GM19351 (cell line): ENCODE results near the gene NPR1.
"Not testable (repeated sequence)": the region's sequence is repeated elsewhere in the genome, so short reads cannot be mapped to it uniquely, and the experiment has no call there.

Source experiments
- ATAC-seq: cut with Tn5 transposase; IDR thresholded peaks from one replicate; pipeline ENCODE4 v1.9.1; 2021; ENCODE audit warnings: mild to moderate bottlenecking, moderate library complexity; ENCODE audit not compliant: unreplicated experiment

The NPR1 gene

DNA sequence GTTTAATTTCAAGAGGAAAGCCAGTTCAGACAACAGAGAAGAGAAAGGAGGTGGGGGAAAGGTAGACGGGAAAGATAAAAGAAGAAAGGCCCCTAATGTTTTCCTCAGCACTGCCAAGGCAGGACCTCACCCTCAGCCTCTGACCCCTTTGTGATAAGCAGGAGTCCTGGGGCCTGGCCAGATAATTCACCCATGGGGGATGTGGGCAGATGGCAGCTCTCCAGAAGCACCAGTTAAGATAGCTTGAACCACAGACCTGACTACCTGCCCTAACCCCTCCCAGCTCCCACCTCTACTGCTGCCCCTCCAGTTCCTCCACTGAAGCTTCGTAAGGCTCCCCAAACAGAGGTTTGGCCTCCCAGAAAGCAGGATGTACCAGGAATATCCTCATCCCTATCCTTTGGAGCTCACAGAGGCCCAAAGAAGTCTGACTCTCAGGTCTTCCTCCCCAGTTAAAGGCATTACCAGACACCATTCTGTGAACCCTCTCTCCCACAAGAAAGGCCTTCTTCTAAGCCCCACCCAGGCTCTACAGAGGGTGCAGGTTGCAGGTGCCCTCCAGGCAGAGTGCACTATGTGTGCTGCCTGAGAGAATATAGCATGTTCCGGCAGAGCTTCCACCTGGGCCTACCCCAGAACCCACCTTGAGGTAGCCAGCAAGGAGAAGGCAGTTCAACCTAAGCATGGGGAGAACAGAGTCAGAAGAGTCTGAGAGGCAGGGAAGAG, 29.2 kb upstream of the NPR1 start:
- ATAC-seq, result no peak

DNA sequence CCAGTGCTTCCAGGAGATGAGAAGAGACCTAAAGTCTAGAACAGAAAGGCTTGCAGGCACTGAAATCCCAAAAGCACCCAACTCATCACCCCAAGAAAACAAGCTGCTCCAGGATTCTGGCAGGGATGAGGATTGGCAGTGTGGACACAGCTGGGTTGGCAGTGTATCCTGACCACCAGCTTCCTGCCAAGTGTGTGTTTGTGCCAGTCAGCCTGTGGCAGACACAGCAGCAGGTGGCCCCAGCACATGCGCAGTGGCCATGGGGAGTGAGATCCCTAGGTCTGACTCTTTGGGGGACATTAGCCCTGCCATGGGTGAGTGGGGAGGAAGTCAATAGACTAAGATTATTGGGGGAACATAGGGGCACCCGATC, 28.6 kb upstream of the NPR1 start:
- ATAC-seq, result no peak

DNA sequence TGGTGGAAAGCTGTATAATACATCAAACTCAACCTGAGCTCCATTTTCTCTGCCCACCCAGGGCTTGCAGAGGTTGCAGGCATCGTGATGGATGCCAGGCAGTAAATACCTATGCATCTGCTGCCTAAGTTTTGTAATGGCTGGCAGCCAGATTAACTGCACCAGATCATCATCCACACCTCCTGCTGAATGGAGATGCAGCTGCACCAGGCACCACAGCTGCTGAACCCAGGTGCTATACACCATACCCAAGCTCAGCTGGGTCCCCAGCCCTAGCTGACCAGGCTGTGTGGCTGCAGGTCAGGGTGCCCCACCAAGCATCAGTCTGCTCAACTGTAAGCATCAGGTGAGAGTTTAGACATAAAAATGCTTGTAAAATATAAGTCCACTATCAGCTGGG, 26.7 kb upstream of the NPR1 start:
- ATAC-seq, result no peak

DNA sequence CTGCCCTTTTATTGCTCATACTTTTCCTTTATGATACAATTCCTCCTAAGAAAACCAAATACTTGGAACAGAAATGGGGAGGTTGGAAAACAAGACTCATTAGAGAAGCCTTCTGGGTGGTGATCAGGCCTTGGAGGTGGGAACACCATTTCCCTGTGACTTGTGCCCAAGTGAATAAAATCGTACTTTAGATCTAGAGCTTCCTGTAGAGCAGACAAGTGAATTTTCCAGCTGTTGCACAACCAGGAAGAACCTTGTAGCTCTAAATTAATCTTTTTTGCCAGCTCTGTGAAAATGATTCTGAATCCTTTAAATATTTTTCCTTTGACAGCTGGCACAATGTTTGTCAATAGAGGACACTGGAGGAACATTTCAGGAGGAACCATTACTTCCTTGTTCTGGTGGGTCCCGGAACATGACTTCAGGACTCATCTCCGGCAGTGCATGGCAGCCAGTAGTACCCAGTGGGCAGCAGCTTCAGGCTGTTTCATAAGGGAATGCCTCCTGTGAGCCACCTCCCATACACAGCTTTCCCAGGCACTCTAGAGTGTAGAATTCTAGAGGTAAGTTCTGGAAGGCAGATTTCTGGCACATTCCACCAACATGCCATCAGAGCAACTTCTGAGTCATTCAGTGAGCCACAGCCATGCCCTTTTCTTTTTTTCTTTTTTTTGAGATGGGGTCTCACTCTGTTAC, 25.5 kb upstream of the NPR1 start:
- no peak for ATAC-seq

DNA sequence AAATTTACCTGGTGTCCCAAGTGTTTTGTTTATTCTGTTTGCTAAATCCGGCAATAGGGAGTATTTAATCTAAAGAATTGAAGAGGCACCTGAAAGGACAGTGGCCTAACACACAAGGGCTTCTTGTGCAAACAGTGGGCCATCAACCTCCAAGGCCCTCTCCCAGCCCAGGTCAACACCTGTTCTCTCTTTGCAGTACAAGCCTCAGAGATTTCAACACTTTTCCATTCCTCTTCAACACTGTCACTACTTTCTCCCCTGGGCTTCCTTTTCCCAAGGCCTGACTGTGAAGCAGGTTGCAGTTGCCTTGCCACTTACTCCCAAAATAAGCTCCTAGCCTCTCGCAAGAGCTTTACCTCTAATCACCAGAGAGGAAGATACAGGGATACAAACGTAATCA, 23.2 kb upstream of the NPR1 start:
- ATAC-seq, result no peak

DNA sequence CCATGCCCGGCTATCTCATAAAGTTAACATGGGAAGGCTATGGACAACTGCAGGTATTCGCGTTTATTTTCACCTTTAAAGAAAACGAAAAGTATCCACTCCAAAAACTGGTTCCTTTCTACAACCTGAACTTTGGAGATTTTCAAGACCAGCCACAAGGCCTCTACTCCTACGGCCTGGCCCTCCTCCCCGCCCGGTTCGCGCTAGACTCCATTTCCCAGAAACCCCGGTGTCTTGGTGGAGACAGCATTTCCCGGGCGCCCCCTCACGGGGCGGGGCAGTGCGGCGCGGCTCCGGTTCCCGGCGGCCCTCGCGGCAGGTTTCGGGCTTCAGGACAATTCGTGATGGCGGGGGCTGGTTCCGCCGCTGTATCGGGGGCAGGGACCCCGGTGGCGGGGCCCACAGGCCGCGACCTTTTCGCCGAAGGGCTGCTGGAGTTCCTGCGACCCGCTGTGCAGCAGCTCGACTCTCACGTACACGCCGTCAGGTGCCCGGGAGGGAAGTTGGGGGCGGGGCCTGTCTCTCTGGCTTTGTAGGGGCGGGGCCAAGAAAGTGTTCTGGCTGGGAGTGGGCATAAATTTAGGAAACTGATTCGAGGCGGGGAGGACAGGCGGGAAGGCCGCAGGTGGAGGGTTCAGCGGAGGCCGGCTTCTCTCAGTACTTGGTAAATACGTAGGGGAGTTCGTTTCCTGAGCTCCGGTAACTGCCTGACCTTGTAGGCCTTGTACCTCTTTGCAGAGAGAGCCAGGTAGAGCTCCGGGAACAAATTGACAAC, 19.9 kb upstream of the NPR1 start, which contains the start of gene SNAPIN:
SNAPIN (plus strand) TSS at position 304 of the 775 bp plus-strand sequence; CDS start at position 345, 41 bp downstream.
- peak; percentile 94 for ATAC-seq

DNA sequence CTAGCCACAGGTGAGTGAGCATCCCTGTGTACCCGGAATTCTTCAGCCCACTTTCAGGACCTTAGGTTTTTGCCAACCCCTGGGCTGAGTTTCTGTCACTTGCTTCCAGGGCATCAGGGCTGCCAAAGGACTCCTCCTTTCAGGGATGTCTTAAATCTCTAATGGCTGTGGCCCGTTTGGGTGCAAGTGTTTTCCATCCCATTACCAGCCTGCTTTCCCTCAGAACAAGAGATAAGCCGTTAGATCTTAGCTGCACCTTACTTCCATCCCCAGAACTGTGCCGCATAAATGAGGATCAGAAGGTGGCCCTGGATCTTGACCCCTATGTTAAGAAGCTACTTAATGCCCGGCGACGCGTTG, 19.3 kb upstream of the NPR1 start:
- no peak for ATAC-seq

DNA sequence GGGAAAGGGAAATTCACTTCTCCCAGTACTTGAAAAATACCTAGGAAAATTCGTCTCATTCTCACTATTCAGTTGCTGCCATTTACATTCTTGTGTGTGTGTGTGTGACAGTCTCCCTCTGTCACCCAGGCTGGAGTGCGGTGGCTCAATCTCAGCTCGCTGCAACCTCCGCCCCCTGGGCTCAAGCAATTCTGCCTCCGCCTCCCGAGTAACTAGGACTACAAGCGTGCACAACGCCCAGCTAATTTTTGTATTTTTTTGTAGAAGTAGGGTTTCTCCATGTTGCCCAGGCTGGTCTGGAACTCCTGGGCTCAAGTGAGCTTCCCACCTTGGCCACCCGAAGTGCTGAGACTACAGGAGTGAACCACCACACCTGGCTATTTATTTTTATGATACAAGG, 18.8 kb upstream of the NPR1 start:
- no peak for ATAC-seq

DNA sequence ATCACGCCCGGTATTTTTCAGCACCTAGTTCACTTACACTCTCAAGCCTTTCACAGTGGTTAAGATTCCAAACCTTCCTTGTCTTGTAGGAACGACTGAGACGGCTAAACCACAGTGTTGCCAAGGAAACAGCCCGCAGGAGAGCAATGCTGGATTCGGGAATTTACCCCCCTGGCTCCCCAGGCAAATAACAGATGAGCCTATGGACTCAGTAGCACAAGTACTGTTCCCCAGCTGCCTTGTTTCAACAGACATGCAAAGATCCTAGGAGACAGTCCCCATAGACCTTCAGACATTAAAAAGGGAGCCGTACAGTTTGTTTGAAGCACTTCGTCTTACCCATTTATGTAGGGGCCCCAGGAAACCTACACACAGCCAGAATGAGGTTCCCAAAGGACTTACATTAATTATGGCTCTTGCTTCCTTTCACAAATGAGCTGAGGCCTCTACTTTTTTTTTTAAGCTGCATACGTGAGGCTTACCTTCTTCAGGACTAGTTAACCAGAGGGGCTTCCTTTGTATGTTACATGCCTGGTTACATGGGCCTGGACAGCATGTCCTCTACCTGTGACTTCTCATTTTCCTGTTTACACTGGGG, 17.3 kb upstream of the NPR1 start:
- no peak for ATAC-seq

DNA sequence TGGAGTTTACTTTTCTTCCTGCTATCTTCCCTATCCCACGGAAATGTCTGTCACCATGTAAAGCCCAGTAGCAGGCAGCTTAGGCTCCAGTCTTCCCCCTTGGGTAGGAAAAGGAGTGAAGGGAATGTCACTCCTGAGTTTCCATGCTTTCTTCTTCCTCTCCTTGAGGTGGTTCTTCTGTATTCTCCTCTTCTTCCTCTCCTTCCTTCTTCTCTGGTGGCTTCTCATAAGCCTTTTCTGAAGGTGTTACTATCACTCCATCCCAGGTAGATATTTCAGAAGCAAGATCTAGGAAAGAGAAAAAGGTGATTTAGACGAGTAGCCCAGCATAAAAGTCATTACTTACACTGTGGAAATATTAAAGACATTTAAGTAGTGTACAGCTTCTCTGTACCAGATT, 16.2 kb upstream of the NPR1 start:
- no peak for ATAC-seq

DNA sequence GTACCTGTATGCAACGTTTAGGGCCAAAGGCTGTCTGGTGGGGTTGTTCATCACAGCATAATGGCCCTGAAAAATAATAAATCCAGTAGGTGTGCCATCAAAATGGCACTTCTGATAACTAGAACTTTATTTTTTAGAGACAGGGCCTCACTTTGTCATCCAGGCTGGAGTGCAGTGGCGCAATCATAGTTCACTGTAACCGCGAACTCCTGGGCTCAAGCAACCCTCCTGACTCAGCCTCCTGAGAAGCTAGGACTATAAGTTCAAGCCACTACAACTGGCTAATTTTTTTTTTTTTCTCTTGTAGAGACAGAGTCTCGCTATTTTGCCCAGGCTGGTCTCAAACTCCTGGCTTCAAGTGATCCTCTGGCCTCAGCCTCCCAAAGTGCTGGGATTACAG, 15.3 kb upstream of the NPR1 start:
- no peak for ATAC-seq

DNA sequence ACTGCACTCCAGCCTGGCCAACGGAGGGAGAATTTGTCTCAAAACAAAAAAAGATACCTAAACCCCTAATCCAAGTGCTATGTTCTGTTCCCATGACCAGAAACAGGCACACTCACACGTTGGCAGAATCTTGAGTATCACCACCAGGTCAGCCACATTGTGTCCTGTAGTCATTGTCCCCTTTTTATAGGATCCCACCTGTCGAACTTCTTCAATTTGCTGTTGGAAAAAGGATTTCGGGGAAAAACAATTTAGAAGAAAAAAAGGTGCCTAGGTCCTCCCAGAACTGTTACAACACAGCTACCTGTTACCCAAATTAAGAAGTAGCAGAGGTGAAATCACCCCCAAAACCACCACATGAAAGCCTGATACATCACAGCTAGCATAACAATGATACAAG, 11.0 kb upstream of the NPR1 start:
- no peak for ATAC-seq

DNA sequence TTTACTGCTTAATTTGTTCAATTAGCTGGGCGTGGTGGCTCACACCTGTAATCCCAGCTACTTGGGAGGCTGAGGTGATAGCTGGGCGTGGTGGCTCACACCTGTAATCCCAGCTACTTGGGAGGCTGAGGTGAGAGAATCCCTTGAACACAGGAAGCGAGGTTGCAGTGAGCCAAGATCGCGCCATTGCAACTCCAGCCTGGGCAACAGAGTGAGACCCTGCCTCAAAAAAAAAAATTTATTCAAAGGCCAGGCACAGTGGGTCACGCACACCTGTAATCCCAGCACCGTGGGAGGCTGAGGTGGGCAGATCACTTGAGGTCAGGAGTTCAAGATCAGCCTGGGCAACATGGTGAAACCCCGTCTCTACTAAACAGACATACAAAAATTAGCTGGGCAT, 9.8 kb upstream of the NPR1 start:
- not testable (repeated sequence) for ATAC-seq

DNA sequence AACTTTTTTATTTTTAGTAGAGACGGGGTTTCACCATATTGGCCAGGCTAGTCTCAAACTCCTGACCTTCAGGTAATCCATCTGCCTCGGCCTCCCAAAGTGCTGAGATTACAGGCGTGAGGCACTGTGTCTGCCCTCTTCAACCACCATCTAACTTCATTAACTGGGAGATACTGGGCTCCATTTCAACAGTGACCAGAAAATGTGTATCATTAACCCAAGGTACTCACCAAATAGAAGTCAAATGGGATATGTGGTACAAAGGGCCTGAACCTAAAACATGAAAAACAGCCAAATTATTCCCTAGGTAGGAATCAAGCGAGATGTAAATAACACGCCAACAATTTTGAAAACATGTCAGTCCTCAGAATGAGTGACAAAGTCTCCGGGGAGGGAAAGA, 8.9 kb upstream of the NPR1 start:
- no peak for ATAC-seq

DNA sequence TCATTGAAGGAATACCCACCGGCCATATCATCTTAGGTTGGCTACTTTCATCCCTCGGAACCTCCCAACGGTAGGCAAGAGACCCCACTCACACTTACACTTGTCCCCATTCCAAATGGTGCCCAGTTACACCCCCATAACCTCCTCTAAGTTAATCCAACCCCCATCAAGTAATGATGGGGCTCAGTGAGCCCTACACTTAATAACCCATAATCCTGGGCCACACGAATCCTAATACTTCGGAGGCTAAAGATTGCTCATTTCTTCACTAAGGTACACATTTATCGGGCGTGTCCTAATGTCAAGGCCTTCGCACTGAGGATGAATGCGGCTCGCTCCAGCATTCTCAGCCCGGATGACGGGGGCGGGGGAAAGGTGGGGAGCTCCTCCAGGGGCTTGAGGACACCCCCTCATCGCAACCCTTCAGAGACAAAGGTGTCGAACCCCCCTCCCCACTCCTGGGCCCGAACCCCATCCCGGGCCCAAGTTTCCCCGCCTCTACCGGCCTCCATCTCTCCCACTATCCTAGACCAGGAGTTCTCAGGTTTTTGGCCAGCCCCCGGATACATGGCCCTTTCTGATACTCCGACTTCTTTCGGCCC, 8.1 kb upstream of the NPR1 start:
- peak; percentile 8 for ATAC-seq

DNA sequence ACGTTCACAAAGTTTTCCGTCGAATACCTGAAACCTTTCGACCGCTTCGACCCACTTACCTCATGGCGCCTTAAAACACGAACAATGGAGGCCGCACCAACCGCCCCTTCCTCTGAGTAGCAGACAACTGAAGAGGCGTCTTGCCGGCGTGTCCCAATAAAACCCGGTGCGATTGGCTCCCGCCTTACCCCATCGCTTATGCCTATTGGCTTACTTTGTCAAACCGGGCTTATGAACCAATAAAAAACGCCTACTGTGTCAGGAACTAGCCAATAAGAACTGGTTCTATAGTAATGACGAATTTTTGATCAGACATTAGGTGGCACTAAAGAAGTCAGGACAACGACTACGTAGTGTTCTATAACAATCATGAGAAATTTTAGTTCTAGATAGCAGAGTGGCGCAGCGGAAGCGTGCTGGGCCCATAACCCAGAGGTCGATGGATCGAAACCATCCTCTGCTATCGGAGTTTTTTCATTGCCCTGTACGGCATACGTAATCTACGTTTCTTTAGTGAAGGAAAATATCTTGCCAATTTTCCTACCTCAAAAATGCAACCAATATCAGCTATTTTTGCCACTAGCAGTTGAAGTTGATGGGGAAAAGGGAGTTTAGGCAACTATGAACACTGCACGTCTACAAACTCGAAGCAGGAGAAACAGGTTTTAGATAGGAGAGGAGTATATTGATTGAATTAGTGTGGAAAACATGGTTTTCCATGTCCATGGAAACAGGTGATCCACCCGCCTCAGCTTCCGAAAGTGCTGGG, 7.4 kb upstream of the NPR1 start, which contains the start of gene ILF2:
ILF2 (minus strand) TSS at position 135 of the 769 bp plus-strand sequence; CDS start at position 64, 71 bp downstream.
- peak; percentile 89 for ATAC-seq

DNA sequence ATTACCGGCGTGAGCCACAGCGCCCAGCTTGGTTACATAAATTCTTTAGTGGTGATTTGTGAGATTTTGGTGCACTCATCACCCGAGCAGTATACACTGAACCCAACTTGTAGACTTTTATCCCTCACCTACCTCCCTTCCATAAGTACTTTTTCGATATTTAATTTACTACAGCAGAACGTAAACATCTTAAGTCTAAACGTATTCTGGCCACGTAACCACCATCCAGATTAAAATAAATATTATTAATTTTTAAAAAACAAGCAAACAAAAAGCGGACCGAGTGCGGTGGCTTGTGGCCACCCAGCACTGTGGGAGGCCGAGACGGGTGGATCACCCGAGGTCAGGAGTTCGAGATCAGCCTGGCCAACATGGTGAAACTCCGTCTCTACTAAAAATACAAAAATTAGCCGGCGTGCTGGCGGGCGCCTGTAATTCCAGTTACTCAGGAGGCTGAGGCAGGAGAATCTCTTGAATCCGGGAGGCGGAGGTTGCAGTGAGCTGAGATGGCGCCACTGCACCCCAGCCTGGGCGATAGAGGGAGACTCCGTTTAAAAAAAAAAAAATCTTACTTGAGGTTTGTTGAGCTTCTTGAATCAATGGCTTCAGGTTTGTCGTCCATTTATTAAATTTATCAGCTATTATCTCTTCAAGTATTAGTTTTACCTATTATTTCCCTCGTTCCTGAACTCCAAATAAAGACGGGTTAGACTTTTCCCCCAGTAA, 6.7 kb upstream of the NPR1 start:
- peak; percentile 22 for ATAC-seq

DNA sequence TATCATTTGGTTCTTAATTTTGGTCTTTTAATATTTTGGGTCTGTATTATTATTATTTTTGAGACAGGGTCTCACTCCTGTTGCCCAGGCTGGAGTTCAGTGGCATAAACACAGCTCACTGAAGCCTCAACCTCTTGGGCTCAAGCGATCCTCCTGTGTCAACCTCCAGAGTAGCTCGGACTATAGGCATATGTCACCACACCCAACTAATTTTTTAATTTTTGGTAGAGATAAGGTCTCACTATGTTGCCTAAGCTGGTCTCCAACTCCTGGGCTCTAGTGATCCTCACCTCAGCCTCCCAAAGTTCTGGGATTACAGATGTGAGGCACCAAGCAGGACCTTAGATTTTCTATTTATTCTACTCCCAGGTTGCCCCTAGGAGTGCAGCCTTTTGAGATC, 5.0 kb upstream of the NPR1 start:
- no peak for ATAC-seq

DNA sequence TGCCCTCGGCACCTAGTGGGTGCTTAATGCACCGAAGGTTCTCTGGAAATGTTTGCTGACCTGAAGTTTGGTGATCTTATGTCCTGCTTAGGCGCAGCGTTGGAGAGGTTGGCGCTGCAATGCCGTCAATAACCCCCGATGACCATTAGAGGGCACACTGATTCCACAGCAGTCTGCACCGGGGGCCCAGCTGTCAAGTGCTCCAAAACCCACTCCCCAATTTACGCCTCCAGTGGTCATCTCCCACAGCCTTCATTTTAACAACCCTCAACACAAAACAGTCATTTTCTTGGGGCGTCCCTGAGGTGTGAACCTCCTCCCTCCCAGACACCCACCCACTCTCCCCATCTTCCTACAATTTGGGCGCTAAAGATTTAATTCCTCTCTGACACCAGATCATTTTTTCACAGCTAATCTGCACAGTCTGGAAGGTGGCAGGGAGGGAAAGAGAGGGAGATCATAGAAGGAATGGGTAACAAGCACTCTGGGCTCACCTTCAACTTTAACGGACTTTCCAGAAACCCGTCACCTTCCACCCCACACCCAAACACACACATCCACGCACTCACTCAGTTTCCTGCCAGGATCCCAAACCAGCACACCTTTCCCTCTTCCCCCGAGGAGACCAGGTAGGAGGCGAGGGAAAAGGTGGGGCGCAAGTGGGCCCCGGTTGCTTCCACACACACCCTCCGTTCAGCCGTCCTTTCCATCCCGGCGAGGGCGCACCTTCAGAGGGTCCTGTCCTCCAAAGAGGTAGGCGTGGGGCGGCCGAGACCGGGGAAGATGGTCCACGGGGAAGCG, 570 bp upstream of the NPR1 start:
- ATAC-seq, result no peak
